ENCODE results near the gene CCNQ. TPM values are rescaled to one million over a fixed set of nuclear protein-coding genes. Genes with fewer than 3 reads are reported as not detected.

The CCNQ gene
- total RNA-seq, 5 donors from 2014 or later (not counting 1 experiment from before 2014, with no cell fraction given): 12.5 to 29.8 (median 25.5) TPM

GRCh38 chrX:153569475-153569874 is 29.5 kb downstream of the CCNQ start:
- Mint-ChIP-seq H3K4me3 (no peak overlapping the region), H3K27ac (no peak overlapping the region), H3K27me3 (no peaks in the 10 kb centered on the region), H3K4me1 (peaks cover 1 to 8% (median 5%) of the 10 kb centered on the region in 3 donors), H3K9me3 (no peaks in the 10 kb centered on the region), H3K36me3 (no peaks in the 10 kb centered on the region)
- H3K4me3 ChIP-seq (ENCODE audit: control insufficient read depth in 1 of 2, extremely low read depth in 1 of 2, low read length in 1 of 2): no peak overlapping the region
- ATAC-seq (replicated peaks in 1 of 4) (no peak), DNase-seq (no peak)
- WGBS (ENCODE audit: insufficient coverage): 81% methylated on average over 4 of the region's 13 CpGs
- H3K27me3 ChIP-seq (replicated peaks in 1 of 2; ENCODE audit: control insufficient read depth in 2 of 2, extremely low read depth in 1 of 2, insufficient read depth in 2 of 2, low read length in 1 of 2): peaks cover 0 to 2% of the 10 kb centered on the region in 2 experiments
- no peak overlapping the region for H3K27ac ChIP-seq (ENCODE audit: low read length)
- ChIA-PET POLR2A (no interaction called here), CTCF (no interaction called here)
- H3K9me3 ChIP-seq: no peaks in the 10 kb centered on the region
- H3K4me1 ChIP-seq (ENCODE audit: control insufficient read depth in 1 of 2, extremely low read depth in 1 of 2, insufficient read depth in 2 of 2, low read length in 2 of 2): peaks cover 0 to 5% of the 10 kb centered on the region in 2 experiments
- no peaks in the 10 kb centered on the region for H3K36me3 ChIP-seq (ENCODE audit: control insufficient read depth in 2 of 2, extremely low read depth in 1 of 2, insufficient read depth in 1 of 2, low read length in 1 of 2)

DNA sequence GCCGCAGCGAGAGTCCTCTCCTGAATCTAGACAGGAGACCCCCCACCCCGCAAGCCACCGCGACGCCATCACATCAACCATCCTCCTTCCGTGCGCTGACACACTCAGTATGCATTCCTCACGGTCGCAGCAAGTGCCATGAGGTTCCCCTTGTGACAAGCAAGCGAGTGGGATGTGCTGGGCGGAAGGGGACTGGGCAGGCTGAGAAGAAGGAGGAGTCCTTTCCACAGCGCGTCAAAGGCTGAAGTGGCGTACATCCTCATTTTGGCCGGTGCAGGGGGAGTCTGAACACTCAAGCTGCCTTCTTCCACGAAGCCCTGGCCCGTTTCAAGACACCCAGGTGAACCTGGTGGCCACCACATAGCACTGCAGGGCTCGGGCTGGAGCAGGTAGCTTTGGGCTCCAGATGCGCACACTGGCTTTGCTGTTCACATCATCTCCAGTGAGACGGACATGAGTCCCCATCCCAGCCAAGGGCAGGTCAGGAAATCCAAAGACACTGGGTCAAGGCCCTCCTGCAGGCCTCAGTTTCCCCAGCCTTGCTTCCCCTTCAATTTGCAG is 30.4 kb downstream of the CCNQ start:
- POLR2A ChIA-PET: no interaction called here
- no peaks in the 10 kb centered on the region for H3K36me3 ChIP-seq (ENCODE audit: control insufficient read depth in 2 of 2, extremely low read depth in 1 of 2, insufficient read depth in 1 of 2, low read length in 1 of 2)
- Mint-ChIP-seq H3K4me1 (peaks cover 1 to 8% (median 5%) of the 10 kb centered on the region in 3 donors), H3K9me3 (no peaks in the 10 kb centered on the region), H3K27ac (no peak overlapping the region), H3K27me3 (no peaks in the 10 kb centered on the region), H3K4me3 (no peak overlapping the region), H3K36me3 (no peaks in the 10 kb centered on the region)
- peaks cover 0 to 5% of the 10 kb centered on the region in 2 experiments for H3K4me1 ChIP-seq (ENCODE audit: control insufficient read depth in 1 of 2, extremely low read depth in 1 of 2, insufficient read depth in 2 of 2, low read length in 2 of 2)
- peaks cover 0 to 2% of the 10 kb centered on the region in 2 experiments for H3K27me3 ChIP-seq (replicated peaks in 1 of 2; ENCODE audit: control insufficient read depth in 2 of 2, extremely low read depth in 1 of 2, insufficient read depth in 2 of 2, low read length in 1 of 2)
- H3K9me3 ChIP-seq: no peaks in the 10 kb centered on the region
- DNase-seq (no peak), ATAC-seq (replicated peaks in 1 of 4) (no peak)
- WGBS (ENCODE audit: insufficient coverage): 37% methylated on average over 3 of the region's 21 CpGs
- no peak overlapping the region for H3K27ac ChIP-seq (ENCODE audit: low read length)
- H3K4me3 ChIP-seq (ENCODE audit: control insufficient read depth in 1 of 2, extremely low read depth in 1 of 2, low read length in 1 of 2): no peak overlapping the region
- CTCF ChIA-PET: interaction anchor here in 1 of 2 donors (1.4 kb wide), 1 partner anchor 10 kb away, joined by 3 read pairs; no protein-coding TSS in a partner anchor

- H3K4me1 ChIP-seq (ENCODE audit: control insufficient read depth in 1 of 2, extremely low read depth in 1 of 2, insufficient read depth in 2 of 2, low read length in 2 of 2): peaks cover 0 to 2% of the 10 kb centered on the region in 2 experiments
- 72% methylated on average over 3 of the region's 9 CpGs for WGBS (ENCODE audit: insufficient coverage)
- peaks cover 0 to 2% of the 10 kb centered on the region in 2 experiments for H3K27me3 ChIP-seq (replicated peaks in 1 of 2; ENCODE audit: control insufficient read depth in 2 of 2, extremely low read depth in 1 of 2, insufficient read depth in 2 of 2, low read length in 1 of 2)
- no peak overlapping the region for H3K27ac ChIP-seq (ENCODE audit: low read length)
- Mint-ChIP-seq H3K36me3 (no peaks in the 10 kb centered on the region), H3K27ac (no peak overlapping the region), H3K27me3 (no peaks in the 10 kb centered on the region), H3K9me3 (no peaks in the 10 kb centered on the region), H3K4me1 (peaks cover 0 to 4% (median 0%) of the 10 kb centered on the region in 3 donors), H3K4me3 (no peak overlapping the region)
- POLR2A ChIA-PET: no interaction called here
- H3K9me3 ChIP-seq: no peaks in the 10 kb centered on the region
- ATAC-seq (replicated peaks in 1 of 4) (no peak), DNase-seq (no peak)
- no peaks in the 10 kb centered on the region for H3K36me3 ChIP-seq (ENCODE audit: control insufficient read depth in 2 of 2, extremely low read depth in 1 of 2, insufficient read depth in 1 of 2, low read length in 1 of 2)
- CTCF ChIA-PET: no interaction called here
- H3K4me3 ChIP-seq (ENCODE audit: control insufficient read depth in 1 of 2, extremely low read depth in 1 of 2, low read length in 1 of 2): no peak overlapping the region
Observed at GRCh38 chrX:153565996-153566580, 32.9 kb downstream of the CCNQ start.

DNA sequence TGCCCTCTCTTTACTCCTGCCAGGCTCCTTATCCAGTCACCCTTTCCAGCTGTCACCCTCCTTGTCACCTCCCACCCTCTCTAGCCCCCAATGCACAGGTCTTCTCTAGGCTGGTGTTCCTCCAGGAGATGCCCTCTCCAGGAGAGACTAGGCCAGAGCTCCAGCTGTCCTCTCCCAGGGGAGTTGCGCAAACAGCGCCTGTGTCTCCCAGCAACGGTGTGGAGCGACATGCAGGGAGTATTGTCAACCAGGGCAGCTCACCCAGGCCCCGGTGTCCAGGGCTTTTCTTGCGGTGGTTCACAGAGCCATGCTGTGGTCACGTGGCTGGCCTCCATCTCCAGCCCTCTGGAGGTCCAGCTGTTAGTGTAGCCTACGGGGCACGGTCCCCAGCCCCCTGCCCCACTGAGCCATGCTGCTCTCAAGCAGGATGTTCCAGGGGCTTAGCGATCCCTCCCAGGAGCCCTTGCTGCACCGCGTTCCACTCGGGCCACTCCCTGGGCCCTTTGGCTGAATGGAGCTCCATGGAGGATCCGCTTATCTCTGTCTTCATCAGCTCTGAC is 34.8 kb downstream of the CCNQ start:
- H3K4me1 Mint-ChIP-seq: no peaks in the 10 kb centered on the region
- WGBS (ENCODE audit: insufficient coverage): 80% methylated on average over 5 of the region's 14 CpGs
- Histone ChIP-seq H3K27ac (ENCODE audit: low read length) (no peak overlapping the region), H3K9me3 (no peaks in the 10 kb centered on the region), H3K36me3 (ENCODE audit: control insufficient read depth in 2 of 2, extremely low read depth in 1 of 2, insufficient read depth in 1 of 2, low read length in 1 of 2) (no peaks in the 10 kb centered on the region), H3K27me3 (replicated peaks in 1 of 2; ENCODE audit: control insufficient read depth in 2 of 2, extremely low read depth in 1 of 2, insufficient read depth in 2 of 2, low read length in 1 of 2) (peaks cover 0 to 7% of the 10 kb centered on the region in 2 experiments), H3K4me1 (ENCODE audit: control insufficient read depth in 1 of 2, extremely low read depth in 1 of 2, insufficient read depth in 2 of 2, low read length in 2 of 2) (peaks cover 0 to 6% of the 10 kb centered on the region in 2 experiments), H3K4me3 (ENCODE audit: control insufficient read depth in 1 of 2, extremely low read depth in 1 of 2, low read length in 1 of 2) (no peak overlapping the region)
- POLR2A ChIA-PET: no interaction called here
- H3K27me3 Mint-ChIP-seq: peaks cover 0 to 2% of the 10 kb centered on the region in 2 donors
- no peak for ATAC-seq (replicated peaks in 1 of 4)
- no peaks in the 10 kb centered on the region for H3K36me3 Mint-ChIP-seq
- DNase-seq: no peak
- no peaks in the 10 kb centered on the region for H3K9me3 Mint-ChIP-seq
- CTCF ChIA-PET: interaction anchor here in 1 of 2 donors (0.6 kb wide), 1 partner anchor 115 kb away, joined by 7 read pairs; no protein-coding TSS in a partner anchor
- no peak overlapping the region for H3K4me3 Mint-ChIP-seq
- H3K27ac Mint-ChIP-seq: no peak overlapping the region

DNA sequence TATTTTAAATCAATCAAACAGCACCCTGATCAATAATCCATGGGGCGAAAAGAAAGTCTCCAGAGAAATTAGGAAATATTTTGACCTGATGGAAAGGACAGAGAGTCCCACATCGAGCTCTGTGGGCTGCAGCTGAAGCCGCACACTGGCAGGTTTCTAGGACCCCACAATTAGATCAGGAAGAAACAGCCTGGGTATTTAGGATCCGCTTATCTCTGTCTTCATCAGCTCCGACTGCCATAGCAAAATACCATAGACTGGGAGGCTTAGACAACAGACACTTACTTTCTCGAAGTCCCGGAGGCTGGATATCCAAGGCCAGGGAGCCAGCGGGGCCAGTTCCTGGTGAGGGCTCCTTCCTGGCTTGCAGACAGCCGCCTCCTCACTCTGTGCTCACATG is 36.4 kb downstream of the CCNQ start:
- peaks cover 0 to 6% of the 10 kb centered on the region in 2 experiments for H3K4me1 ChIP-seq (ENCODE audit: control insufficient read depth in 1 of 2, extremely low read depth in 1 of 2, insufficient read depth in 2 of 2, low read length in 2 of 2)
- no peak overlapping the region for H3K4me3 ChIP-seq (ENCODE audit: control insufficient read depth in 1 of 2, extremely low read depth in 1 of 2, low read length in 1 of 2)
- WGBS (ENCODE audit: insufficient coverage): no CpG with 5 or more reads among the region's 9 CpGs
- H3K27ac Mint-ChIP-seq: no peak overlapping the region
- H3K36me3 Mint-ChIP-seq: no peaks in the 10 kb centered on the region
- DNase-seq (no peak), ATAC-seq (replicated peaks in 1 of 4) (no peak)
- no peak overlapping the region for H3K4me3 Mint-ChIP-seq
- H3K9me3 ChIP-seq: no peaks in the 10 kb centered on the region
- H3K27me3 Mint-ChIP-seq: peaks cover 0 to 8% of the 10 kb centered on the region in 2 donors
- peaks cover 0 to 7% of the 10 kb centered on the region in 2 experiments for H3K27me3 ChIP-seq (replicated peaks in 1 of 2; ENCODE audit: control insufficient read depth in 2 of 2, extremely low read depth in 1 of 2, insufficient read depth in 2 of 2, low read length in 1 of 2)
- H3K36me3 ChIP-seq (ENCODE audit: control insufficient read depth in 2 of 2, extremely low read depth in 1 of 2, insufficient read depth in 1 of 2, low read length in 1 of 2): no peaks in the 10 kb centered on the region
- H3K27ac ChIP-seq (ENCODE audit: low read length): no peak overlapping the region
- H3K9me3 Mint-ChIP-seq: no peaks in the 10 kb centered on the region
- CTCF ChIA-PET: interaction anchor here in 1 of 2 donors (0.6 kb wide), 1 partner anchor 89 kb away, joined by 3 read pairs; no protein-coding TSS in a partner anchor
- POLR2A ChIA-PET: no interaction called here
- H3K4me1 Mint-ChIP-seq: no peaks in the 10 kb centered on the region

GRCh38 chrX:153561337-153561736 is 37.6 kb downstream of the CCNQ start:
- Mint-ChIP-seq H3K4me1 (no peaks in the 10 kb centered on the region), H3K36me3 (no peaks in the 10 kb centered on the region), H3K27me3 (peaks cover 0 to 8% of the 10 kb centered on the region in 2 donors), H3K27ac (no peak overlapping the region), H3K4me3 (no peak overlapping the region), H3K9me3 (no peaks in the 10 kb centered on the region)
- Histone ChIP-seq H3K27me3 (replicated peaks in 1 of 2; ENCODE audit: control insufficient read depth in 2 of 2, extremely low read depth in 1 of 2, insufficient read depth in 2 of 2, low read length in 1 of 2) (peaks cover 0 to 10% of the 10 kb centered on the region in 2 experiments), H3K4me1 (ENCODE audit: control insufficient read depth in 1 of 2, extremely low read depth in 1 of 2, insufficient read depth in 2 of 2, low read length in 2 of 2) (peaks cover 0 to 6% of the 10 kb centered on the region in 2 experiments), H3K36me3 (ENCODE audit: control insufficient read depth in 2 of 2, extremely low read depth in 1 of 2, insufficient read depth in 1 of 2, low read length in 1 of 2) (no peaks in the 10 kb centered on the region), H3K27ac (ENCODE audit: low read length) (no peak overlapping the region), H3K4me3 (ENCODE audit: control insufficient read depth in 1 of 2, extremely low read depth in 1 of 2, low read length in 1 of 2) (no peak overlapping the region), H3K9me3 (no peaks in the 10 kb centered on the region)
- CTCF ChIA-PET: no interaction called here
- WGBS (ENCODE audit: insufficient coverage): 65% methylated on average over 7 of the region's 7 CpGs
- ATAC-seq (replicated peaks in 1 of 4) (no peak), DNase-seq (no peak)
- POLR2A ChIA-PET: no interaction called here

Measured in T-cell (primary cell).